Measurements from ENCODE around the gene PPIF.

DNA sequence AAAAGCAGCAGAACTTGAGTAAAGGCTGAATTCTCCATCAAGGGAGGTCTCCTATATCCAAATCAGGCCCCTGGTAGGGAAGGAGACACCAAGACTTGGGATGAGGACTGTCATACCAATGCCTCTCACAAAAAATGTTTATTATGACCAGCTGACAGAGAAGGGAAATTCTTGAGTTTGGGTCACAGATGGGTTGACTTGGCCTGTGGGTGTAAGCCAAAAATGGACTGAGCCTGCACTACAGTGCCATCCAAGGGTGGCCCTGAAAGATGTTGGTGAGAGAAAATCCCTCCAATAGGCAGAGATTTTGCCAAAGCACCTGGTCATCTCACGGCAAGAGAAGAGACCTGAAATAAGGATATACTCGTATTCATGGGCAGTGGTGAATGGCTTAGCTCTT, 27.0 kb upstream of the PPIF start:
- TF ChIP-seq, protein P1, sequence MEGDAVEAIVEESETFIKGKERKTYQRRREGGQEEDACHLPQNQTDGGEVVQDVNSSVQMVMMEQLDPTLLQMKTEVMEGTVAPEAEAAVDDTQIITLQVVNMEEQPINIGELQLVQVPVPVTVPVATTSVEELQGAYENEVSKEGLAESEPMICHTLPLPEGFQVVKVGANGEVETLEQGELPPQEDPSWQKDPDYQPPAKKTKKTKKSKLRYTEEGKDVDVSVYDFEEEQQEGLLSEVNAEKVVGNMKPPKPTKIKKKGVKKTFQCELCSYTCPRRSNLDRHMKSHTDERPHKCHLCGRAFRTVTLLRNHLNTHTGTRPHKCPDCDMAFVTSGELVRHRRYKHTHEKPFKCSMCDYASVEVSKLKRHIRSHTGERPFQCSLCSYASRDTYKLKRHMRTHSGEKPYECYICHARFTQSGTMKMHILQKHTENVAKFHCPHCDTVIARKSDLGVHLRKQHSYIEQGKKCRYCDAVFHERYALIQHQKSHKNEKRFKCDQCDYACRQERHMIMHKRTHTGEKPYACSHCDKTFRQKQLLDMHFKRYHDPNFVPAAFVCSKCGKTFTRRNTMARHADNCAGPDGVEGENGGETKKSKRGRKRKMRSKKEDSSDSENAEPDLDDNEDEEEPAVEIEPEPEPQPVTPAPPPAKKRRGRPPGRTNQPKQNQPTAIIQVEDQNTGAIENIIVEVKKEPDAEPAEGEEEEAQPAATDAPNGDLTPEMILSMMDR (IDR thresholded peaks at IDR 0.05), result no peak
- TF ChIP-seq EP300 (IDR thresholded peaks at IDR 0.05), result no peak
